GM21825 (cell line): Measurements from ENCODE around the gene FHIT.

Source experiments
- ATAC-seq: cut with Tn5 transposase; IDR thresholded peaks from one replicate; pipeline ENCODE4 v1.9.1; 2021; ENCODE audit warnings: mild to moderate bottlenecking, moderate library complexity; ENCODE audit not compliant: unreplicated experiment

FHIT gene

DNA sequence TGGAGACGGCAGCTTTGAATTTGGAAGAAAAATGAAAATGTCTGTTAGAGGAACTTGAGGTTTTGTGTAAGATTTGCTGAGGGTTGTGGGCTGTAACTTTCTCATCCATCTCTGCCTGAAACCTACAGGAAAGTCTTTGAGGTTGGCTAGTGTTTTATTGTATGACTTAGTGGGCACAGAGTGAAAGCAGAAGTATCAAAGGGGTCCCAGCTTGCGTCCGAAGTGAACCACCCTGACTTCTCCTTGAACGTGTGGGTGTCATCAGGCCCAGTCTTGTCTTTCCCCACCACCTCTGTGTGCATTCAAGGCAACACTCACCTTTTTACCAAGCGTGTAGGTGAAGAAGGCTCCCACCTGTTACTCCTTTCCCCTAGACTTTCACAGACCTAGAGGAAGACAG is 1519.3 kb downstream of the FHIT start:
- no peak for ATAC-seq

DNA sequence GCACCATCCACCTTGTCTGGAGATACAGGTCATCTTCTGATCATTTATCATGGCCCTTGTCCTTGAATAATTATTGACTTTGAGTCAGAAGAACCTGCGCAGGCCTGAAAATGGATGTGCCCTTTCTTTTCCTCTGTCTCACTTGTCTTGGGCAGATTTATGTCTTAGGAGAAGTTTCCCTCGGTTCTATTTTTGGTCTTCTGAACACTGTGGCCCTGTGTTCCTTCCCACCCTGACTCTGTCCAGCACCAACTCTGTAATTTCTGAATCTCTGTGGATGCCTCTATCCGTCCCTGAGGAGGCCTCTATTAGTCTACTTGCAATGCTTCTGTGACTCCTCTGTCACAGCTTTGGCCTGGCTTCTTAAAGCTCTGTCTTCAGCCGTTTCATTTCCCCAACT is 1520.7 kb downstream of the FHIT start:
- ATAC-seq: no peak

DNA sequence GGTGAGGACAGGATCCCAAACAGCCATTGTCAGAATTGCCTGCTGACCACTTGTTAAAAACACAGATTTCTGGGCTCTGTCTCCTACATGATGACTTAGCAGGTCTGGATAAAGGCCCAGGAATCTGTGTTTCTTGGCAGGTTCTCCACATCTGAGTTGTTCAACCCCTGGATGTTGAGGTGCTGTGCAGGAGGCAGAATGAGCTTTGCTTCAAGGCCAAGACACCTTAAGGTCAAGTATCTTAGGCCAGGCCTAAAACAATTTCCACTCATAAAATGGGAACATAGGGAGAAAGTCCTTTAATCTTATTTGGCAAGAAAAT is 1522.7 kb downstream of the FHIT start:
- ATAC-seq: no peak

DNA sequence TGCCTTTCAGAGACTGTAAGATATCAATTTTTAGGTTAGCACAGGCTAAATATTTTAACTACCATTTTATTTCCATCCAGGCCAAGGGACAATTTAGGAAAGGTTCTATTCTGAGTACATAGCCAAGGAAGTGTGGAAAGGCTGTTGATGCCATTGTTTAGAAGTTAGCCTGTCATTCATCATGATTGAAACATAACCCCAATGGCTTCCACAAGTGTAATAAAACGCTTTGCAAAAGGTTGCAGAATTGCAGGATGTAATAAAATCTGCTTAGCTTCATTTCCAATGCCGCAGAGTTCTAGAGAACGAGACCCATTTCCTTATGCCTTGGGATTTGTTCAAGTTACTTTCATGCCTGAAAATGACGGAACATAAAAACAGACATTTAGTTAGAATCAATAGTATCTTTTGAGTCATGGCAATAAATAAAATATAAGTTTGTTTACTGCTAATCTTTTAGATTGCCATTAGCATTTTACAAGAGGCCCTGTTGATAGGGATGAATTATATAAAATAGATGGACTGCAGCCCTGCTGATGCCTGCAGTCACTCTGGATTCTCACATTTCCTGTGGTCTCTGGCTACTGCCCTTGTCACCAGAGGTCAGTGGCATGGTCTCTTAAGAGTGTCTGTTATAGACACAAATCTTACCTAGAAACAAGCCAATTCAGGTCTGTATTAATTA is 1523.2 kb downstream of the FHIT start:
- no peak for ATAC-seq

DNA sequence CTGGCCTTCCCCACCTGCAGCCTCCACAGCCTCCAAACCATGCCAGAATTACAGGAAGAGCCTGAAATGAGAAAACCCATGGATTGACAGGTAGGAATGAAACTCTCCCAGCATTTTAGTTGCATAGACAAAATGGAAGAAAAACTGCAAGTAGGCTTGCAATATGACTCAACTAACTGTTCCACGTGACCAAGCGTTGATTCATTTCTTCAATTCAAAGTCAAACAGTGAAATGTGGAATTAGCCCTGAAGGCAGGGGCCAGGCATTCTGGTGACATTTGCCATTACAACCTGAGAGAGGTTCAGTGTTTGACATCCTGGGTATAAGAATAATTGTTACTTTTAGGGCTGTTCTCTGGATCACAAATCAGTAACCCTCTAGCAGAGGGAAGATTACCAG is 1525.0 kb downstream of the FHIT start:
- no peak for ATAC-seq

- ATAC-seq: no peak
Observed at GRCh38 chr3:59717679-59718205, 1533.5 kb downstream of the FHIT start.

DNA sequence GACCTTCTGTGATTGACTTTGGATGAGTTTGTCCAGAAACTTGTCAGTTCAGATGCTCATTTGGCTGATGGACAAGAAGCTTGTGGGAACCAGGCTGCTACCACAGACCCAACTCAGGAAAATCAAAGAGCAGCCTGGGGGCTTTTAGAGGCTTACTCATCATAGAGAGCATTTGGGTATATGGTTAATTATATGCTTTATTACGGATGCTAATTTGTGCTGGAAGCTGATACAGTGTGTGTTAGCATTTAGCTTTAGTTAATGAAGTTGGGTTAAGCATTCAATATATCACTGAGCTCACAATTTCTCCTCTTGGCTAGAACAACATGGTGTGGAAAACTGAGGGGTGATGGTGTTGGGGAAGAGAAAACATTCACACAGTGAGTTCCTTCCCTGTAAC is 1537.2 kb downstream of the FHIT start:
- ATAC-seq: no peak

DNA sequence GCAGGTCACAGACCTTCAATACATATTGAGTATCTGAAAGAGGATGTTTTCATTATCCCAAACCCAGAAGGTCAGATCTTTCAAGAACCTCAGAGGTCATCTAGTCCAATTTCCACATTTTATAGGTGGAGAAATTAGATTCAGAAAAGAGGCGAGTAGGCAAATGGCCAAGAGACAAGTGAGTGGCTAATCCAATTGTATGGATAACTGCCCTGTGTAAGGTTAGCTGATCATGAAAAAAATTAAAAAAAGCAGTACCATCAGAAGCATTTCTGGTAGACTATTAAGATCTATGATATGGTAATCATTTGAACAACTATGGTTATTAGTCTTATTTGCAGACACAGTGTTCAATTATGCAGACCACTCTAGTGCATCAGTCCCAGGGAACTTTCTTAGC is 1540.7 kb downstream of the FHIT start:
- ATAC-seq: no peak

DNA sequence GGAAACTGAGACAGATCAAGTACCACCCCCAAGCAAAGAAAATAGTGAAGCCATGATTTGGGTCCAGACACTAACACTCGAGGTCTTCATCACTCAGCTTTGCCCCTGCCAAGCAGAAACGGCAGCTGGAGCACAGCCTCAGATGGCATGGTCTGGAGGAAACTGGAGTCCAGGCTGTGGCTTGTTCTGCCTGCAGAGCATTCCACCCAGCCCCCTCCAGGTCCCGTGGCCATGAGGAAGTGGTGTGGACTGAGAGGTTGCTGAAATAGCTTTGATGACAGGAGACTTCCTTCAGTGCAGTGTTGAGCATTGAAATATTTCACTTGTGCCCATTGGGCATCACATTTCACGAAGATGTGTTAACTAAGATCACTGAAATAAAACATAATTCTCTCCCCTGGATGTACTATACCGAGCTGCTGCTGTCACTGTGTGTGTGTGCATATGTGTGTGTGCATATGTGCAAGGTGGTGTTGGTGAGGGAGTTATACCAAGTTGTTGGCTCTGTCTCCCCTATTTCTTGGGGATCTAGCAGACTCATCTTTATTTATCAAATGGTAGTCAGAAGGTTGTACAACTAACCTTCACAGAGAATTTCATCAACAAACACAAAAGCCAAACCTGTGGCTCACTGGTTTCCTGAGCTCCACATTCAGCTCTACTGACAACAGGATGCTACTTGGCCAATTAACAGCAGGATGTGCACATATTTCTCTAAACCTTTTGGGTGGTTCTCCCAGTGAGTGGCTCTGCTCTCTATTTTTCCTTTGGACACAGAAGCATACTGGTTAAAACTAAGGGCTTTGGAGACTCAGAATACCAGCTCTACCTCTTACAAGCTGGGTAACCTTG is 1541.3 kb downstream of the FHIT start:
- no peak for ATAC-seq

GRCh38 chr3:59708202-59708601 is 1543.0 kb downstream of the FHIT start:
- no peak for ATAC-seq

DNA sequence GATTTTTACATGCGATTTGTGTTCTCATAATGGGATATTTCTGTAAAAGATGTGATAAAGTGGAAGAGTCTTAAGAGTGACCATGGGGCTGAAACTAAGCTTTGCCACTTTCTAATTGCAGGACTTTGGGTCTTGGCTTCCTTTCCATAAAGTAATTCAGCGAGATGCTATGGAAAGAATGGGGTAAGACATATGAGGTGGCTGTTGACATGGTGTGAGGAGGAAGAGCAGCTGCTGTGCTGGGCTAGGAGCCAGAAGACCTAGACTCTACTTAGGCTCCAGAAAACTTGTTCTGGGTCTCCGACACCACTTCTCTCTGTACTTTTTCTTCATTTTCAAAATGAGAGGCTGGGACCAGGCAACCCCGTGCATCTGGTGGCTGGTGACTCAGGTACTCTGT is 1547.0 kb downstream of the FHIT start:
- no peak for ATAC-seq

DNA sequence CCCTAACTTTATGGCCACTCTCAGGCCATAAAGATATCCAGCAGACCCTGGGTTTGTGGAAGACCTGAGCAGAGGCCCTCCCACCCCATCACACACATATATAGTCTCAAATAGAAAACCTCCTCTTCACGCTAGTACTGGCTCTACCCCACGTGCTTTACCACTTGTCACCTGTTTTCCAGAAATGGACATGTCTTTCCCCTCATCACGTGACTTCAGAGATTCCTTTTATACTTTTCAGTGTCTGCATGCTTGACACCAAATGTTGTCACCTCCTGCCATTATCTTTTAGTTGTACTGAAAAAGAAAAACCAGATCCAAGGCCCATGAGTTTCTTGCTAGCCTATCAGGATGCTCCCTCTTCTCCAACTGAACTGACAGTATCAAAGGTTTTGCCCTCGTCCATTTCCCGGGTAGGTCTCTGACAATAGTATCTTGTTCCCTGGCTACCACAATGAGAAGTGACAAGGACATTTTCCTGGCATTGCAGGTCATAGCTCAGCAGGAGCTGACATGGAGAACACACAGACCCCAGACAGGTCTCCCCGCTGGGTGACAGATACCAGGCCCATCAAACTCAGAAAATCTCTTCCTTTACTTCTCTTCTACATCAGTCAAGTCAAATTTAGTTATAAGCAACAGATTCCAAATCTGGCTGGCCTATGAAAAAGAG is 1551.5 kb downstream of the FHIT start:
- ATAC-seq: no peak
